Amygdala (tissue), 56 donors: Measurements from ENCODE around the gene SLC40A1.

Experiments
- DNase-seq, 56 donors: peaks; one replicate each; lab custom pipeline; 2025; lab: John Stamatoyannopoulos, UW

Gene SLC40A1

GRCh38 chr2:189517847-189518535 is 62.6 kb downstream of the SLC40A1 start:
- no peak for DNase-seq

- no peak for DNase-seq
These were observed 64.0 kb downstream of the SLC40A1 start for GRCh38 chr2:189516546-189516945.

DNA sequence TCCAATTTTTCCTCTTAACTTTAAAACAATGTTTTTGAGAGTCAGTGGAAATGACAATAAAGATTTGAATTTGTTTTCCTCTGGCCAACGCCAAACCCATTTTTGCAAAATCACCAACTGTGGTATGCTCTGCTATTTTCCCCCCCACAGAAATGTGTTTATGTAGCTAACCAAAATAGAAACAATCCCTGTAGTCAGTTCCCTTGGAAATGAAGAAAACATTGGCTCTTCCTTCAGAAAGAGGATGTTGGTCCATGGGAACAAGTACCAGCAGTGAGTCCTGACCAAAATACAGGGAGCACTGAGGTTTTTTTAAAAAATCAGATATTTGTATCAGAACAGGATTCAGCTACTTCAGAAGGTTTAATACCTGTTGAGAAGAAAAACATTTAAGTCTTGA is 65.3 kb downstream of the SLC40A1 start:
- DNase-seq: no peak

GRCh38 chr2:189514104-189514503 is 66.5 kb downstream of the SLC40A1 start:
- no peak for DNase-seq

DNA sequence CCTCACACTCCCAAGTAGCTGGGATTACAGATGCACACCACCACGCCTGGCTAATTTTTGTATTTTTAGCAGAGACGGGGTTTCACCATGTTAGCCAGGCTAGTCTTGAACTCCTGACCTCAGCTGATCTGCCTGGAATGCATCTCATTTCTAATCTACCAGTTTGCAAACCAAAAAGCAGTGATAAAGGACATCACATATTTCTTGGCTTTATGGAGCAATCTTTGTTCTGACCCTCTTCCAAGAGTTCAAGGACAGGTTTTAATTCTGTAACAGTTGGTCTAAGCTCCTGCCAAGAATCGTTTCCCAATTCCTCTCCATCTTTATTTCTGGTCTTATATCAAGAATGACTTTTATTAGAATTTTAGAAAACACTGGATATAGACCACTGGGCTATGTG is 67.7 kb downstream of the SLC40A1 start:
- DNase-seq: no peak

- no peak for DNase-seq
These were observed 68.6 kb downstream of the SLC40A1 start for GRCh38 chr2:189511960-189512319.

DNA sequence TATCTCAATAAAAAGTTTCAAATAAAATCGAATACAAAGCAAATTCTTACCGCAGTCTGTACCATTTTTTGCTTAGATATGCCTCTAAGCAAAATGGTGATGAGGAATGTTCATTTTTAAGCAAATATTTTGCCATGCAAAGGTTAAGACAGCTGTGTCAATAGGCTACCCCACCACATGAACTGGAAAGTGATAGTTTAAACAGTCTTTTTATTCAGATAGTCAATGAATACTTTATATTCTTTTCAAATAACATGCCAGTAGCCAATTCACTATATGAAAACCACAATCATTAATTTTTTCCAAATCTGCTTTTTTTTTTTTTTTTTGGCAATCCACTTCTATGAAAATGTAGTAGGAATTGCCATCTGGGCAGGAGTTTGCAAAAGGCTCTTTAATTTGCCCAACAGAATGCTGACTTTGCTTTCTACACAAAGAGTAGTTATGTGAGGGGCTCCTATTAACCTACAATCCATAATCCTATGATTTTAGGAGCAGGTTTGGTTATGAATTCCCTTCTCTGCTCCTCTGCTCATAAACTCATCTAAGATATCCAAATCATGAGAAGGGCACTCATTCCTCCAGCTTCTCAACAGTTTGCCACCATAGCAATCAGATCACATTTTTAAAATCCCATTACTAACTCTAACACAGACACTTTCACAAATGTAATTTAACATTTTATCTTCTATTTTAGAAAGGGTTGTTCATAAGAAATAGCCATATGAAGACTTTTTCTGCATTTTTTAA is 69.2 kb downstream of the SLC40A1 start:
- no peak for DNase-seq
